ENCODE data around the gene AMOTL2. TPM values are rescaled to one million over a fixed set of nuclear protein-coding genes. Genes with fewer than 3 reads are reported as not detected.

The AMOTL2 gene
- polyA plus RNA-seq, 1 donor (not counting 4 experiments of a cell fraction or from before 2014, with no cell fraction given), result 39.8 TPM

- Histone ChIP-seq H3K9me3 (ENCODE audit: control insufficient read depth, low read depth, low read length) (no peaks in the 10 kb centered on the region), H3K27ac (ENCODE audit: control insufficient read depth, insufficient read depth, low read length) (peak overlapping the region; percentile 72), H3K4me3 (ENCODE audit: control insufficient read depth in 2 of 3, extremely low read depth in 1 of 3, insufficient read depth in 2 of 3, low read depth in 1 of 3, low read length in 3 of 3) (peak overlapping the region in 2 of 3 experiments; percentile 31 to 50), H2AFZ (ENCODE audit: control insufficient read depth, low read length) (no peak overlapping the region), H3K36me3 (ENCODE audit: control insufficient read depth in 2 of 2, extremely low read depth in 1 of 2, insufficient read depth in 2 of 2, low read length in 2 of 2) (peaks cover 72 to 87% of the 10 kb centered on the region in 2 experiments), H3K27me3 (ENCODE audit: control insufficient read depth, extremely low read depth, insufficient read depth, low read length) (no peaks in the 10 kb centered on the region), H3K4me1 (ENCODE audit: control insufficient read depth, extremely low read depth, insufficient read depth, low read length) (peaks cover 81% of the 10 kb centered on the region), H3K9me1 (ENCODE audit: control insufficient read depth, extremely low read depth, insufficient read depth, low read length) (no peaks in the 10 kb centered on the region), H3K9ac (ENCODE audit: control insufficient read depth, extremely low read depth, insufficient read depth, low read length) (peak overlapping the region; percentile 72), H3K4me2 (ENCODE audit: control insufficient read depth, extremely low read depth, insufficient read depth, low read depth, low read length) (peak overlapping the region; percentile 72), H3K79me2 (ENCODE audit: control insufficient read depth, insufficient read depth, low read length) (peaks cover 65% of the 10 kb centered on the region), H4K20me1 (ENCODE audit: control insufficient read depth, extremely low read depth, insufficient read depth, low read length) (peaks cover 9% of the 10 kb centered on the region)
- TF ChIP-seq EZH2 (IDR thresholded peaks at IDR 0.05; ENCODE audit: low read length) (no peak), CTCF (optimal IDR thresholded peaks at IDR 0.05 in 1 of 3, IDR thresholded peaks at IDR 0.05 in 1 of 3, conservative IDR thresholded peaks at IDR 0.05 in 1 of 3; ENCODE audit: extremely low read depth in 1 of 3, insufficient read depth in 2 of 3, low read length in 3 of 3) (no peak)
- dilution Hi-C loops (cut with MboI; ENCODE audit: extremely low pct_ligation_motif_present, low sequenced_read_pairs), result no loop called here
- peak; percentile 76 for FAIRE-seq
- DNase-seq (ENCODE audit: low read depth, low spot score), result no peak
Measured at GRCh38 chr3:134364061-134364935, 9.9 kb downstream of the AMOTL2 start.

GRCh38 chr3:134363381-134363755 lies 10.9 kb downstream of the AMOTL2 start:
- peak; percentile 58 for FAIRE-seq
- peak overlapping the region; percentile 72 for H3K27ac ChIP-seq (ENCODE audit: control insufficient read depth, insufficient read depth, low read length)
- no peak overlapping the region for H2AFZ ChIP-seq (ENCODE audit: control insufficient read depth, low read length)
- no peak for TF ChIP-seq CTCF (optimal IDR thresholded peaks at IDR 0.05 in 1 of 3, IDR thresholded peaks at IDR 0.05 in 1 of 3, conservative IDR thresholded peaks at IDR 0.05 in 1 of 3; ENCODE audit: extremely low read depth in 1 of 3, insufficient read depth in 2 of 3, low read length in 3 of 3)
- no peak for TF ChIP-seq EZH2 (IDR thresholded peaks at IDR 0.05; ENCODE audit: low read length)
- no peak for DNase-seq (ENCODE audit: low read depth, low spot score)
- H3K79me2 ChIP-seq (ENCODE audit: control insufficient read depth, insufficient read depth, low read length), result peaks cover 56% of the 10 kb centered on the region
- H4K20me1 ChIP-seq (ENCODE audit: control insufficient read depth, extremely low read depth, insufficient read depth, low read length), result peaks cover 2% of the 10 kb centered on the region
- peaks cover 2% of the 10 kb centered on the region for H3K9me1 ChIP-seq (ENCODE audit: control insufficient read depth, extremely low read depth, insufficient read depth, low read length)
- no peaks in the 10 kb centered on the region for H3K27me3 ChIP-seq (ENCODE audit: control insufficient read depth, extremely low read depth, insufficient read depth, low read length)
- H3K36me3 ChIP-seq (ENCODE audit: control insufficient read depth in 2 of 2, extremely low read depth in 1 of 2, insufficient read depth in 2 of 2, low read length in 2 of 2), result peaks cover 70 to 87% of the 10 kb centered on the region in 2 experiments
- H3K9ac ChIP-seq (ENCODE audit: control insufficient read depth, extremely low read depth, insufficient read depth, low read length), result peak overlapping the region; percentile 72
- peak overlapping the region in 1 of 3 experiments; percentile 31 for H3K4me3 ChIP-seq (ENCODE audit: control insufficient read depth in 2 of 3, extremely low read depth in 1 of 3, insufficient read depth in 2 of 3, low read depth in 1 of 3, low read length in 3 of 3)
- H3K4me2 ChIP-seq (ENCODE audit: control insufficient read depth, extremely low read depth, insufficient read depth, low read depth, low read length), result peak overlapping the region; percentile 72
- no peaks in the 10 kb centered on the region for H3K9me3 ChIP-seq (ENCODE audit: control insufficient read depth, low read depth, low read length)
- peaks cover 81% of the 10 kb centered on the region for H3K4me1 ChIP-seq (ENCODE audit: control insufficient read depth, extremely low read depth, insufficient read depth, low read length)
- dilution Hi-C loops (cut with MboI; ENCODE audit: extremely low pct_ligation_motif_present, low sequenced_read_pairs), result no loop called here

Measured in keratinocyte (primary cell).